HG02571 (cell line): ENCODE data around the gene ARHGAP31.
"Not testable (repeated sequence)": the region's sequence is repeated elsewhere in the genome, so short reads cannot be mapped to it uniquely, and the experiment has no call there.

Experiments
- ATAC-seq: cut with Tn5 transposase; IDR thresholded peaks from one replicate; pipeline ENCODE4 v1.9.1; 2021; ENCODE audit warnings: mild to moderate bottlenecking, moderate library complexity; ENCODE audit not compliant: unreplicated experiment

Gene ARHGAP31, protein sequence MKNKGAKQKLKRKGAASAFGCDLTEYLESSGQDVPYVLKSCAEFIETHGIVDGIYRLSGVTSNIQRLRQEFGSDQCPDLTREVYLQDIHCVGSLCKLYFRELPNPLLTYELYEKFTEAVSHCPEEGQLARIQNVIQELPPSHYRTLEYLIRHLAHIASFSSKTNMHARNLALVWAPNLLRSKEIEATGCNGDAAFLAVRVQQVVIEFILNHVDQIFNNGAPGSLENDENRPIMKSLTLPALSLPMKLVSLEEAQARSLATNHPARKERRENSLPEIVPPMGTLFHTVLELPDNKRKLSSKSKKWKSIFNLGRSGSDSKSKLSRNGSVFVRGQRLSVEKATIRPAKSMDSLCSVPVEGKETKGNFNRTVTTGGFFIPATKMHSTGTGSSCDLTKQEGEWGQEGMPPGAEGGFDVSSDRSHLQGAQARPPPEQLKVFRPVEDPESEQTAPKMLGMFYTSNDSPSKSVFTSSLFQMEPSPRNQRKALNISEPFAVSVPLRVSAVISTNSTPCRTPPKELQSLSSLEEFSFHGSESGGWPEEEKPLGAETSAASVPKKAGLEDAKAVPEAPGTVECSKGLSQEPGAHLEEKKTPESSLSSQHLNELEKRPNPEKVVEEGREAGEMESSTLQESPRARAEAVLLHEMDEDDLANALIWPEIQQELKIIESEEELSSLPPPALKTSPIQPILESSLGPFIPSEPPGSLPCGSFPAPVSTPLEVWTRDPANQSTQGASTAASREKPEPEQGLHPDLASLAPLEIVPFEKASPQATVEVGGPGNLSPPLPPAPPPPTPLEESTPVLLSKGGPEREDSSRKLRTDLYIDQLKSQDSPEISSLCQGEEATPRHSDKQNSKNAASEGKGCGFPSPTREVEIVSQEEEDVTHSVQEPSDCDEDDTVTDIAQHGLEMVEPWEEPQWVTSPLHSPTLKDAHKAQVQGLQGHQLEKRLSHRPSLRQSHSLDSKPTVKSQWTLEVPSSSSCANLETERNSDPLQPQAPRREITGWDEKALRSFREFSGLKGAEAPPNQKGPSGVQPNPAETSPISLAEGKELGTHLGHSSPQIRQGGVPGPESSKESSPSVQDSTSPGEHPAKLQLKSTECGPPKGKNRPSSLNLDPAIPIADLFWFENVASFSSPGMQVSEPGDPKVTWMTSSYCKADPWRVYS (N-terminal part only)

DNA sequence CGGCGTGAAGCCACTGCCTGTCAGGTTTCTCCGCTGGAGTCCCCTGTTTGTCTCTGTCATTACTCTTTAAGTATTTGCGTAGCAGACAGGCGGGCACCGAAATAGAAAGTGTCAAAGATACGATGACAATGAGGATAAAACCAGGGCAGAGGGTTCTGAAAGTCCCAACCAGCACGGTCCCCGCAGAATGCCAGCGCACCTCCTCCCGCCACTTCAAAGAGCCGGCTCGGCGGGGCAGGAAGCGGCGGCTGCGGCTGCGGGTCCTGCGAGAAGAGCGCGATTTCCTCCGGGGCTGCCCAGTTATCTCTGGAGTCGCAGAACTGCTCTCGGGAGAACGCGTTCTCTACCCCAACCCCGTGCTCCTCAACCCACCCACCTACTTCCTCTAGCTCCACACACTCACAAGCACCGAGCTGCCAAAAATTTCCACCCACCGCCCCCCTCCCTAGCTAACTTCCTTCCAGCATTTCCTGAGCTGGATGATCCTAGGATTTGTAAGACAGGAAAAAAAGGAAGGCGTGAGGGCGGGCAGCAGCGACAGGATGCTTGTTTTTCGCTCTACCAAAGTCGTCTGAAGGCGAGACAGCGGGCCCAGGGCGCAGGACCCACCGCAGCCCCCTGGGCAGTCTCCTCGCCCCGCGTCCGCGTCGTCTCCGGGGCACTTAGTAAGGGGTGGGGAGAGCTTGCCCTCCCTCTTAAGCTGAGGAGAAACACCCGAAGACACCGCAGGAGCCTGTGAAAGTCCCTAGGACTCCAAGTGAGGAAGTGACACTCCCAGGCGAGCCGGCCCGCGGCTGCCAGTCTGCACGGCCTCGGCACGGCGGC, at the start of gene ARHGAP31:
Gene ARHGAP31, plus strand, starts transcription at position 513 of the 825 bp plus-strand sequence. CDS start 522 bp downstream, outside the sequence.
- peak; percentile 65 for ATAC-seq

DNA sequence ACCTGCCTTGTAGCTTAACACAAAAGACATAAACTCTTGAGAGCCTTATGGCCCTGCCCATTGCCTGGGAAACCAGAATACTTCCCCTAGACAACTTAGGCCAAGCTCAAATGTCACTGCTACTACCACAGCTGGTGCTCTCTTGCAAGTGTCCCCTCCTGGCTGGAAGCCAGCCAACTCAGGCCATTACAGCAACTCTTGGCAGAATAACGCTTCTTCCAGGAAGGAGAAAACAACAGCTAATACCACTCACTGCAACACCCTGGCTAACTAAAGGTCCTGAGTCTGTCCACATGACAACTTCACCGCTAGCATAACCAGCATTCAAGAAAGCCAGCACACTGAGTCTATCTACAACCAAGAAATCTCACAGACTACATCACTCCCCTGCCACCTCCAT, 48.4 kb upstream of the ARHGAP31 start:
- ATAC-seq = no peak

DNA sequence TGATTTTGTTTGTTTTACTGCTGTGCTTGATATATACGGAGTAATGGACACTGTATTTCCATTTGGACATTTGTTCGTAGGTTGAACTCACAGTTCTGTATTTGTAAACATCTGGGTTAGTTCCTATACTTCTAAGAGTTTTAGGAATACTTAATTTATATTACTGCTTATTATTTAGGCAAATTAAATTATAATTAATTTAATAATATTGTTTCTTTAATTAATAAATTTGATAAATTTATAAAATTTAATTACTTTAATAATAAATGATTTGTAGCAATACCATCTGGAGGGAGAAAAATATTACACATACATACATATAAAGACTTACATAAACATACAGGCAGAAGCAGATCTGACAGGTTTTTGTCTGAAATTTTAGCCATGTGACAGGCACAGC, 39.0 kb upstream of the ARHGAP31 start:
- no peak for ATAC-seq

DNA sequence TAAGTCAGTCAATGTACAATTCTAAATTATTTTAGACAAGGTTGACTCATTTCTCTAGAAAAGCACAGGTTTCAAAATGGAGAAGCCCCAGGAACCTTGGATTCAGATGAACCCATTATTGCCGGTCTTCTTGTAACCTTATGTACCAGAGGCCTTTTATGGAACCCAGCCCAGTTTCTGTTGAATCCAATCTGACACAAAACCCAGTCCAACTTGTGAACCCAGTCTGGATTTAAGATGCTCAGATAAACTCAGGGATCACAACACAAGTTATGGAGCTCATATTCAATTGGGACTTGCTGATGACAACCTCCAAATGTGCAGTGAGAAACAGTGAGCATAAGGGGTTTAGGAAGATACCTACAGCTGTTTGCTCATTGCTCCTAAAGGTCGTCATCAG, 37.1 kb upstream of the ARHGAP31 start:
- ATAC-seq = no peak

DNA sequence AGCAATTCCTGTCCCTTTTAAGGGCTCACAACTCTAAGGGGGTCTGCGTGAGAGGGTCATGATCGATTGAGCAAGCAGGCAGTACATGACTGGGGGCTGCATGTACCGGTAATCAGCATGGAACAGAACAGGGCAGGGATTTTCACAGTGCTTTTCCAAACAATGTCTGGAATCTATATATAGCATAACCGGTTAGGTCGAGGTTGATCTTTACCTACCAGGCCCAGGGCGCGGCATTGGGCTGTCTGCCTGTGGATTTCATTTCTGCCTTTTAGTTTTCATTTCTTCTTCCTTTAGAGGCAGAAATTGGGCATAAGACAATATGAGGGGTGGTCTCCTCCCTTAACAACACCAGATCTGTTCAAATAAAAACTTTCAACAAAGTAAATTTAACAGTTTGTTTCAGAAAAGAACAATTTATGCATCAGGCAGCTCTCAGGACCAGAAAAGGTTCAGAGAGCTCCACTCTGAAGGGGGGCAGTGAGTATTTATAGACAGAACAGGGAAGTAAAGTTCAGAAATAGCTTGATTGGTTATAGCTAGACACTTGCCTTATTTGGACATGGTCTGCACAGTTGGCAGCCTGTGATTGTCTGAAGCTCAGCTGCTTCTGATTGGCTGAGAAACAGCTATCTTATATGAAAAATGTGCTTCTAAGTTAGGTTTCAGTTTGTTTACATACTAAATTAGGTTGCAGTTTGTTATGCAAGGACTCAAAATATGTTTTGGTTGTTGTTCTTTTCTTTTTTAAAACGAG, 36.4 kb upstream of the ARHGAP31 start:
- ATAC-seq = peak; percentile 57

DNA sequence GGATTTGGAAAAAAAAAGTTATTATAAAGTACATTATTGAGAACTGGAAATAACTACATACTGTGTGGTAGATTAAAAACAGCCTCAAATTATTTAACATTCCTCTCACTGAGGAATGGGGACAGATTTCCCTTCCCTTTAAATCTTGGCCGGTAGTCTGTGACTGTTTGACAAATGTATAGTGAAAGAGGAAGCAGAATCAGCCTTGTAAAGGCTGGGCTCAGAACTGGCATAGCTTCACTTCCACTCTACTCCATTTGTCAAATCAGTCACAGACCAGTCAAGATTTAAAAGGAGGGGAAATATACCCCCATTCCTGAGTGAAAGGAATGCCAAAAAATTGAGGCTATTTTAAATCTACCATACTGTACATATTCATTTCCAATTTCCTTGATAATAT, 35.3 kb upstream of the ARHGAP31 start:
- peak; percentile 92 for ATAC-seq

DNA sequence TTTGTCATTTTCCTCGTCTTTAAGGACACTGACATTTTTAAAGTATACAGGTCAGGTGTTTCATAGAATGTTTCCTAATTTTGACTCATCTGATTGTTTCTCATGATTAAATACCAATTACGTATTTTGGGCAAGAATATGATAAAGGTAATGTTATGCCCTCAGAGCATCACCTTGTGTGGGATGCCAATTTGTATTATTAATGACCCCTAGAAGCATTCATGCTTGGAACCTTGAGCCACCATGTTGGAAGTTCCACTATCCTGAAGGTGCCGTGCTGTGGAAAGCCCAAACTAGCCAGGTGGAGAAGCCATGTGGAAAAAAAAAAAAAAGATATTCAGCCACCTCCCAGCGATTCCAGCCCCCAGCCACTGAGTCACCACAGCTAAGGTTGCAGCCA, 34.4 kb upstream of the ARHGAP31 start:
- ATAC-seq = no peak

DNA sequence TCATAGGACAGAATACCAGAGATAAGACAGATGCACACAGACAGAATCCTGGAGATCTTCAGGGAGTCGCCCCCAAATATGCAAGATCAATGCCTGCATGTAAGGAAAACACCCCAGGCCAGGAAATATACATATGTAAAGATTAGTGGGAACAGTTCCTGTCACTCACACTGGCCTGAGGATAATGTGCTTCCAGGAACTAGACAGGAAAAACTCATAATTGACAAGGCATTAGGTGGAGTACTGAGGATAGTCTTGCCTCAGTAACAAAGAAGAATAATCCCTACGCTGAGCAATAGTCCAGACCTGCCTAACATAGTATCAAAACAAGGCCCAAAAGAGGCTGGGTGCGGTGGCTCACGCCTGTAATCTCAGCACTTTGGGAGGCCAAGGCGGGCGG, 33.1 kb upstream of the ARHGAP31 start:
- ATAC-seq = no peak

DNA sequence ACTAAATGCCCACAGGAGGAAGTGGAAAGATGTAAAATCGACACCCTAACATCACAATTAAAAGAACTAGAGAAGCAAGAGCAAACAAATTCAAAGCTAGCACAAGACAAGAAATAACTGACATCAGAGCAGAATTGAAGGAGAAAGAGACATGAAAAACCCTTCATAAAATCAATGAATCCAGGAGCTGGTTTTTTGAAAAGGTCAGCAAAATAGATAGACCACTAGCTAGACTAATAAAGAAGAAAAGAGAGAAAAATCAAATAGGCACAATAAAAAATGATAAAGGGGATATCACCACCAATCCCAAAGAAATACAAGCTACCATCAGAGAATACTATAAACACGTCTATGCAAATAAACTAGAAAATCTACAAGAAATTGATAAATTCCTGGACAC, 24.0 kb upstream of the ARHGAP31 start:
- ATAC-seq = not testable (repeated sequence)

DNA sequence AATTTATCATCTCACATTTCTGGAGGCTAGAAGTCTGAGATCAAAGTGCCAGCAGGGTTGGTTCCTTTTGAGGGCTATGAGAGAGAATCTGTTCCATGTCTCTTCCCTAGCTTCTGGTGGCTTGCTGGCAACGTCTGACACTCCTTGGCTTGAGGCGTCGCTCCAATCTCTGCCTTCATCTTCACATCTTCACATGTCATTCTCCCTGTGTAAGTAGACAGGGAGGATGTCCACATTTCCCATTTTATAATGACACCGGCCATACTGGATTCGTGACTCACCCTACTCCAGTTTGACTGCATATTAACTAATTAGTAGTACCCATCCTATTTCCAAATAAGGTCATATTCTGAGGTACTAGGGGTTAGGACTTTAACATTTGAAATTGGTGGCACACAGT, 17.5 kb upstream of the ARHGAP31 start:
- ATAC-seq = no peak

DNA sequence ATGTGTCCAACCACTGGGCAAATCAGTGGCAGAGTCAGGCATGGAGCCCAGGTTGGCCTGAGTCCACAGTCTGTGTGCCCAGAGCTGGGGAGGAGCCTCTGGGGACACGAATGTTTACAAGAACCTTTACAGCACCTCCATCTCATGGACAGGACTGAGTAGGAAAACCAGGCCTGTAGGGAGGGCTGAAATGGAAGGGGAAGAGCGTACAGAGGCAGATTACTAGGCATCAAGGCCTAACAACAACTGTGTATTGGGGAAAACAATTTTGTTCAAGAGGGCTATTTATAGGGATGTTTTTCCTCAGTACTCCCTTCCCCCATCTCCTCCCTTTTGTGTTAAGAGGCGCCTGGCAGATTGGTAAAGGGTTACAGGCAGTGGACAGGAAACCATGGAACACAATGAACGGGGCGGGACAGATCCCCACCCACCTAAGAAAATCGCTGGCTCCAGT, 15.1 kb upstream of the ARHGAP31 start:
- ATAC-seq = no peak

DNA sequence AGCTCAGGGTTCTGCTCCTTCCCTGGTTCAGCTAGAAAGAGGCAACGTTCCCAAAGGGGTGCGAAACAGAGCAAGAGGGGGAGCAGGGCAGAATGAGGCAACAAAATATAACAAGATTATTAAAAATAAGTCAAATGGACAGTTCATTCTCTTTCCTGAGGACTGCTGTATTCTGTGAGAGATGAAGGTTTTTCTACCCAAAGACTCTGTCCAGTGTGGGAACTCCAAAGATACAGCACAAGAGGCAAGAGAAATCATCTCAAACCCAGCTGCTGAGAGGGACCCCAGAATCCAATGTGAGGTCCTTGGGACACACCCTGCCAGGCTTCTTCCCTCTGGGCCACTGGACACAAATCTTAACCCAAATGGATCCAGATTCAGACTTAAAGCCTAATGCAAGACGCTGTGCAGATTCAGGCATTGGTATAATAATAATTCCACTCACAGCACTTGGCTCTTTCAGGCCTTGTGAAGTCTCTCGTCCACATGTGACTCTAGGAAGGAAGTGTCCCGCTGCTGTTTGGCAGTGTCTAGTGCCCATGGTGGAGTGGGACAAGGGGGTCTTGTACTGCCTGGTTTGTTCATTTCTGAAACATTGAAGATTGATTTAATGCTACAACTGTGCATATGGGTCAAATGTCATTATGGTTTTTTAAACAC, 14.5 kb upstream of the ARHGAP31 start:
- no peak for ATAC-seq

DNA sequence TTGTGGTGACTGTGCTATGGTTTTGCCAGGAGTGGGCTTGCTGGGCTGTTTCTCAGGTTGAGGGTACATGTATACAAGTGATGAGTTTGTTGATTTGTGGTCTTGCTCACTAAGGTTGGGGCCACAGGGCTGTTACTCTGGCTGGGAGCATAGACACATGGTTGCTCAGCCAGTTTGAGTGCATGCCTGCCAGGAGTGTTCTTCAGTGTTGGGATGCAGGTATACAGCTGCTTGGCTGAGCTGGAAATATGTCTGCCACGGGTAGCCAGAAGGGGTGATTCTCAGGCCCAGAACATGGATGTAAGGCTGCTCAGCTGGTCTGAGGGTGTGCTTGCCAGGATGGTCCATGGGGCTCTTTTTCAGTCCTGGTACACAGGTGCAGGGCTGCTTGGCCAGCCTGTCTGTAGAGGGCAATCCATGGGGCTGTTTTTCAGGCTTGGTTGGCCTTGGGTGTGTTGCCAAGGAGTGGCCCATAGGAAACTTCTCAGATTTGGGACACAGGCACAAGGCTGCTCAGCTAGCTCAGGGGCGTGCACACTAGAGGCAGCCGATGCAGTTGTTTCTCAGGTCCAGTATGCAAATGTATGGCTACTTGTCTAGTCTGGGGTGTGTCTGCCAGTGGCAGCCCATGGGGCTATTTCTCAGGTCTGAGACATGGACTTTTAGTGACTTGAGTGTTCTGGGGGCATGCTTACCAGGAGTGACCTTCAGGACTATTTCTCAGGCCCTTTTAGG, 5.3 kb upstream of the ARHGAP31 start:
- ATAC-seq = no peak

DNA sequence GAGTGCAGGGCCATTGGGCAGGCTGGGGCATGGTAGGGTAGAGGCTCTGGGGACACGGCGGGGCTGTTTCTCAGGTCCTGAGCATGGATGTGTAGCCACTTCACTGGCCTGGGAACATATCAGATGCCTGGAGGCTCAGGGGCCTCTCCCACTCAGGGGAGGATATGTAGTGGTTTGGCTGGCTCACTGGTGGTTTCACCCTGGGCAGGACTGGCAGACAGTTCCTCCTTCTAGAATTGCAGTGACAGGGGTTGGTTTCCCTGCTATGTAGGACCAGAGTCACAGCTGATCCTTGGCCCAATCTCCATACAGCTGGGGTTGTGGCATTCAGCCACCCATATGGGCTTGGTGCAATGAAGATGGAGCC, 4.8 kb upstream of the ARHGAP31 start:
- no peak for ATAC-seq

DNA sequence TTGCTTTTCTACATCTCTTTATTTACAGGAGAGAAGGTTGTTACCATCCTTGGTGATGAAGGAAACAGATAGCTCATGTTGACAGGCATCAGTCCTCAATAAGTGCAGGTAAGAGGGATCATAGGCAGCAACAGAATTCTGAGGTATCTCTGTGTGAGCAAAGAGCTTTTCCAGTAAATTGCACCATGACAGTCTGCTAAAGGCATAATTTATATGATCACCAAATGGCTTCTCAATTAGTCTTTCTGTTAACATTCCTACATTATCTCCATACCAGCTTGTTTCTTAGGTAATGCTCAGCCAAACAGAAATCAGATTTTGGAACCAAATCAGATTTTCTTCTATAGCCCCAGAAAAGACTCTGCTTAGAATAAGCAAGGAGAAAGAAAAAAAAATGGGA, 3.6 kb upstream of the ARHGAP31 start:
- ATAC-seq = no peak

DNA sequence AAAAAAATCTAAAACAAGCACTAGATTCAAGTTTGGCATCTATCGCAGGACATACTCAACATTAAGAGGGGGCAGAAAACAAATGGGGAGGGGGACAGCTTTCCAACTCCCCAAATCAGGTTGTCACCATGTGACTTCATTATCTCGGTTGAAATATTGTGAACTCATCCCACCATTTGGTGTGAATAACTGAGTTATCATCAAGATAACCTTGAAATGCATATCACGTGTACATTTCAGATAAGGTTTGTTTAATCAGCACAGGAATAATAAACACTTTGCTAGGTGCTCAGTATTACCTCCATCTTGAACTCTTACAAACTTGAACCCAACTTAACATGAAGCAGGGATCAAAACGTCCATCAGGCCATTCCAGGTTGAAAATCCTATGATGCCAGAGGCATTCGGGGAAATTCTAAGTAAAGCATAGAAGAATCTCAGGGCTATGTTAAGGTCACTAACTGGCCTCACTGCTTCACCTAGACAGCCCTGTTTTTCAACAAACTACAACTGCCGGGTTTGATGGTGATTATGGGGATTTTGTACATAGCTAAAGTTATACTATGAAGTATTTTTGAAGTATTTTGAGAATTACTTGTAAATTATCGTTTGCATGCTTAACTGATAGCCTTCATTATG, 3.0 kb upstream of the ARHGAP31 start:
- ATAC-seq = no peak

DNA sequence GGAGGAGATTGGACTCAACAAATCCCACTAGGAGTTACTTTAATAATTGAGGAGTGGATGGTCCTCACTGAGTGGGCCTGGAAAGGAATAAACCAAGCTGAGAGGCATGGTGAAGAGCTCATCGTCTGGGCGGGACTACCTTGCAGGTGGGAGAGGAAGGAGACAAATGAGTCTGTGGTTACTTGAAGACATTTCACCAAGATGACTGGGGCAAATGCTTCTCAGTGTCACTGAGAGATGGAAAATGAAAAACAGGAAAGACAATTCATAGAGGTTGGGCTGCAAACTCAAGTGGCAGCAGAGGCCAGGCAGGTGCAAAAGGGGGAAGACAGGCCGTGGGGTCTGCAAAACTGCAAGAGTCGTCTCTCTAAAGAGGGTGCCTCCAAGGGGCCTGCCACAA, 1.5 kb upstream of the ARHGAP31 start:
- ATAC-seq = no peak
